T-helper 2 cell (primary cell): Measurements from ENCODE around the gene CSF3.

Source experiments
- DNase-seq, 5 experiments: peaks; one replicate each; pipeline versions ENCODE4 v3.0.0 to v3.0.0-alpha.2; 2012 to 2022

Gene CSF3

DNA sequence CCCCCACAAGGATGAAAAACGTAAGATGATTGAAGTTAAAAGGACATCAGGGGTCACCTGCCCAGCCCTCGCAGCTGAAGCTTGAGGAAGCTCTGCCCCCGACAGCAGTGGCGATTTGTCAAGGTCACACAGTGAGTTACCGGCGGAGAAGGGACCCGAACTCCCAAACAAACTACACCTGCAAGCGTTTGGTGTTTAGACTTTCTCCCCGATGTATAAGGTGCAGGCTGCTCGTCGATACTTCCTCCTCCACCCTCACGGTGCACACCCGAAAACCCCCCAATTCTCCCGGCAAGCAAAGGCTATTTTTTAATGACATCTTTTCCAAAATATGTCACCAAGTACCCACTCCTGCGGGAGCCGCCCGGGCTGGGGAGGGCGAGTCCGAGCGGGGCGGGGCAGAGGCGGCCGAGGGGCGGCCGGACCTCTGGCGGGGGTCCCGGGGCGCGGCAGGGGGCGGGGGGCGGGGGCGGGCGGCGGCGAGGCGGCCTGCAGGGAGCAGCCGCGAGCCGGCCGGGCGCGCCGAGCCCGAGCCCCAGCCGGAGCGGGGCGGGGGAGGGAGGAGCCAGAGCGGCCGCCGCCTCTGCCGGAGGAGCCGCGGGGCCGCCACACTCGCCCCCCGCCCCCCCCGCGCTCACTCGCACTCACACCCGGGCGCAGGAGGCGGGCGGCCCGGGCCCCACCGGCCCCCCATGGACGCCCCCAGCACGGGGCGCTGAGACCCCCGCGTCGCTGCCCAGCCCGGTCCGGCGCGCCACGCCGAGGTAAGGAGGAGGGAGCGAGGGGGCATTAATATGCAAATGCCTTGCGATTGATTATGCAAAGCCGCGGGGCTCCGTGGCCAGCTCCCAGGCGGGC lies 47.3 kb downstream of the CSF3 start, which contains the start of gene THRA:
Gene THRA, plus strand, starts transcription at position 637 of the 858 bp plus-strand sequence. CDS start 11,524 bp downstream, outside the sequence.
- DNase-seq = peak; percentile 51 to 77 (median 60)

- peak in 2 of 5 experiments; percentile 17 to 30 for DNase-seq
Observed at GRCh38 chr17:40063187-40063771, 48.0 kb downstream of the CSF3 start.

GRCh38 chr17:40063901-40064531 lies 48.8 kb downstream of the CSF3 start:
- DNase-seq = no peak

GRCh38 chr17:40064971-40065768 lies 49.9 kb downstream of the CSF3 start:
- no peak for DNase-seq

- no peak for DNase-seq
Observed at GRCh38 chr17:40065769-40066510, 50.7 kb downstream of the CSF3 start.
